ENCODE measurements around the gene CAMK1D.
"Not testable (repeated sequence)": the region's sequence is repeated elsewhere in the genome, so short reads cannot be mapped to it uniquely, and the experiment has no call there.

GRCh38 chr10:12725580-12725888 lies 376.2 kb downstream of the CAMK1D start:
- TF ChIP-seq CTCF, POLR2A (IDR thresholded peaks at IDR 0.05): not testable (repeated sequence)

All from testis (tissue), 2 donors.